ENCODE measurements around the gene PALLD. TPM values are rescaled to one million over a fixed set of nuclear protein-coding genes. Genes with fewer than 3 reads are reported as not detected.
"Not testable (repeated sequence)": the region's sequence is repeated elsewhere in the genome, so short reads cannot be mapped to it uniquely, and the experiment has no call there.

PALLD gene
- total RNA-seq, 4 donors from 2014 or later: 1,903 to 3,507 (median 2,130) TPM

DNA sequence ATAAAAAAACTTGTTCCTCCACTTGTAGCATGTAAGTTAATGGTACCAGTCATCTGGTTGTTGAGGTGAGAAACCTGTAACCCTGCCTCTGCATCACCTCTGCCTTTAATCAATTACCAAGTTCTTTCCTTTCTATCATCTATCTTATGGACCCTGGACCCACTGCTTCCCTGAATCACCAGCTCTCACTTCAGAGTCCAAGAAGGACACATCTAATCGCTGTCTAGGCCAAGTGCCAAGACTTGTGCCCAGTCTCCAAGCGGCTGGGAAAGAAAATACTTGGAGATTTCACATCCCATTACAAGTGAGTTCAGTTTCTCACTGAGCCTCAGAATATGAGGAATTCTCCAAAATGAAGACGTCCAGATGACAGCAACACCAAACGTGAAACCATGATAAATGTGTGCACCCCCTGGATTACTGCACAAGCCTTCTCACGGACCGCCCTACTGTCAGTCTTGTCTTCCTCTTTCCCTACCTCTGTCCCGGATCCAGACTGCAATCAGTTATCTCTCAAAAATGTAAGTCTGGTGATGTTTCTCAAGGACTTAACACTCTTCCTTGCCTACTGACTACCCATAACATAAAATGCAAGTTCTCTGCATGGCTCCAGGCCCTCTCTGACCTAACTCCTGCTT is 10.4 kb downstream of the PALLD start:
- no peaks in the 10 kb centered on the region for H3K9me3 ChIP-seq
- DNase-seq (ENCODE audit: extremely low spot score): no peak
- no peak overlapping the region for H3K27ac ChIP-seq (replicated peaks in 1 of 4)
- WGBS: 78% methylated on average over 7 of the region's 7 CpGs
- H3K4me1 ChIP-seq: peaks cover 0 to 9% (median 2%) of the 10 kb centered on the region in 4 donors
- no peak for TF ChIP-seq EP300 (IDR thresholded peaks at IDR 0.05)
- TF ChIP-seq, protein P1, sequence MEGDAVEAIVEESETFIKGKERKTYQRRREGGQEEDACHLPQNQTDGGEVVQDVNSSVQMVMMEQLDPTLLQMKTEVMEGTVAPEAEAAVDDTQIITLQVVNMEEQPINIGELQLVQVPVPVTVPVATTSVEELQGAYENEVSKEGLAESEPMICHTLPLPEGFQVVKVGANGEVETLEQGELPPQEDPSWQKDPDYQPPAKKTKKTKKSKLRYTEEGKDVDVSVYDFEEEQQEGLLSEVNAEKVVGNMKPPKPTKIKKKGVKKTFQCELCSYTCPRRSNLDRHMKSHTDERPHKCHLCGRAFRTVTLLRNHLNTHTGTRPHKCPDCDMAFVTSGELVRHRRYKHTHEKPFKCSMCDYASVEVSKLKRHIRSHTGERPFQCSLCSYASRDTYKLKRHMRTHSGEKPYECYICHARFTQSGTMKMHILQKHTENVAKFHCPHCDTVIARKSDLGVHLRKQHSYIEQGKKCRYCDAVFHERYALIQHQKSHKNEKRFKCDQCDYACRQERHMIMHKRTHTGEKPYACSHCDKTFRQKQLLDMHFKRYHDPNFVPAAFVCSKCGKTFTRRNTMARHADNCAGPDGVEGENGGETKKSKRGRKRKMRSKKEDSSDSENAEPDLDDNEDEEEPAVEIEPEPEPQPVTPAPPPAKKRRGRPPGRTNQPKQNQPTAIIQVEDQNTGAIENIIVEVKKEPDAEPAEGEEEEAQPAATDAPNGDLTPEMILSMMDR (IDR thresholded peaks at IDR 0.05): no peak
- TF ChIP-seq POLR2AphosphoS5 (IDR thresholded peaks at IDR 0.05): no peak
- no peak for TF ChIP-seq POLR2A (IDR thresholded peaks at IDR 0.05; ENCODE audit: low read depth)
- H3K36me3 ChIP-seq: no peaks in the 10 kb centered on the region
- no peak overlapping the region for H3K4me3 ChIP-seq
- no peaks in the 10 kb centered on the region for H3K27me3 ChIP-seq
- intact Hi-C loops (cut with DNase I): no loop called here

DNA sequence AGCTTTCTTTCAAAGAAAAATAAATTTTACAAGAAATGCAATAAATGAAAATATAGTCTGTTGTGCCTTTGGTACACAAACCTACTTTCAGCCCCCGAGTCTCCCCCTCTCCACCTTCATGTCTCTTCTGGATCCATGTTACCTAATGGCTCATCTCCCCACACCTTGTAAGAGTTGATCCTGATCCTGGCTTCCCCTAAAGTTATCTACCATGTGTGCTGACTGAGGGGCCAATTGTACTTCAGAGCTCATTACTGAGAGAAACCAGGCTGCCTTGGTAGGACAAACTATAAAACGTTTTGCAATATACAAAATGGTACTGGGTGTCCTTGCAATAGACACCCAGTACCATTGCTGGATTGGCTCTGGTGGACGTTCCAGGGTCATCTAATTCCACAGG is 11.8 kb downstream of the PALLD start:
- Histone ChIP-seq H3K9me3 (no peaks in the 10 kb centered on the region), H3K4me3 (no peak overlapping the region), H3K27ac (replicated peaks in 1 of 4) (no peak overlapping the region), H3K36me3 (no peaks in the 10 kb centered on the region), H3K27me3 (no peaks in the 10 kb centered on the region), H3K4me1 (peaks cover 0 to 5% (median 2%) of the 10 kb centered on the region in 4 donors)
- intact Hi-C loops (cut with DNase I): no loop called here
- no peak for DNase-seq (ENCODE audit: extremely low spot score)
- 73% methylated on average over 3 of the region's 3 CpGs for WGBS
- TF ChIP-seq POLR2AphosphoS5 (IDR thresholded peaks at IDR 0.05) (no peak), POLR2A (IDR thresholded peaks at IDR 0.05; ENCODE audit: low read depth) (no peak)

DNA sequence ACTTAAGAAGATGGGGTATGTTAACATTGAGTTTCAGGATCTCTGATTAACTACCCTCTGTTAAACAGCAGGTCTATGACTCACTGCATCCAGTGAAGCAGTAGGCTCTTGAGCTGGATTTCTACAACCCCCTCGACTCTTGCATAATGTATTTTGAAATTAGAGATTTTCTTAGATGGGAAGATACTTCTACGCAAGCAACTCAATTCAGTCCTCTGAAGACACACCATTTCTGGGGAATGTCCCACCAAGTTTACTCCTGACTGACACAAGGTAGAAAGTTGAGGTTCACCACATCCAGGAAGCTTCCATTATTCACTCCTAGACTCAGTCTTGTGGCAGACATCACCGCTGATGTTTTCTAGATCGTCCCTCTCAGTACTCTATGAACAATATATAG is 12.9 kb downstream of the PALLD start:
- no peak overlapping the region for H3K27ac ChIP-seq (replicated peaks in 1 of 4)
- no peaks in the 10 kb centered on the region for H3K36me3 ChIP-seq
- no peak overlapping the region for H3K4me3 ChIP-seq
- no peak for DNase-seq (ENCODE audit: extremely low spot score)
- H3K9me3 ChIP-seq: no peaks in the 10 kb centered on the region
- H3K4me1 ChIP-seq: peaks cover 0 to 5% (median 3%) of the 10 kb centered on the region in 4 donors
- intact Hi-C loops (cut with DNase I): loop anchor here (10.0 kb wide), 2 partner anchors 435 to 495 kb away; no protein-coding TSS in a partner anchor
- 88% methylated on average over 4 of the region's 4 CpGs for WGBS
- H3K27me3 ChIP-seq: no peaks in the 10 kb centered on the region
- TF ChIP-seq, protein P1 (IDR thresholded peaks at IDR 0.05): no peak
- TF ChIP-seq POLR2A (IDR thresholded peaks at IDR 0.05; ENCODE audit: low read depth): no peak
- no peak for TF ChIP-seq EP300 (IDR thresholded peaks at IDR 0.05)
- no peak for TF ChIP-seq POLR2AphosphoS5 (IDR thresholded peaks at IDR 0.05)

DNA sequence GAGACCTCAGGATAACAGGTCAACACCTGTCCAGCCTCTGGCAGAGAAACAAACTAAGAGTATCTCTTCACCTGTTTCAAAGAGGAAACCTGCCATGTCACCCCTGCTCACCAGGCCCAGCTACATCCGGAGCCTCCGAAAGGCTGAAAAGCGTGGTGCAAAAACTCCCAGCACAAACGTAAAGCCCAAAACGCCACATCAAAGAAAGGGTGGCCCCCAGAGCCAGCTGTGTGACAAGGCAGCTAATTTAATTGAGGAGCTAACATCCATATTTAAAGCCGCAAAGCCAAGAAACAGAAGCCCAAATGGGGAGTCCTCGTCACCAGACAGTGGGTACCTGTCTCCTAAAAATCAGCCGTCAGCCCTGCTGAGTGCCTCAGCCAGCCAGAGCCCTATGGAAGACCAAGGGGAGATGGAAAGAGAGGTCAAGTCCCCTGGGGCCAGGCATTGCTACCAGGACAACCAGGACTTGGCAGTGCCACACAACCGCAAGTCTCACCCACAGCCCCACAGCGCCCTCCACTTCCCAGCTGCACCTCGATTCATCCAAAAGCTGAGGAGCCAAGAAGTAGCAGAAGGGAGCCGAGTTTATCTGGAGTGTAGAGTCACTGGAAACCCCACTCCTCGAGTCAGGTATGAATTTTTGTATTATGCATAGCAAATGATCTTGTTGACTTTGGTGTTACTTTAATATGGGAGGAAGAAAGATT is 15.1 kb downstream of the PALLD start:
- no peaks in the 10 kb centered on the region for H3K9me3 ChIP-seq
- no peaks in the 10 kb centered on the region for H3K36me3 ChIP-seq
- no peak overlapping the region for H3K4me3 ChIP-seq
- intact Hi-C loops (cut with DNase I): loop anchor here (10.0 kb wide), 2 partner anchors 433 to 493 kb away; no protein-coding TSS in a partner anchor
- H3K27ac ChIP-seq (replicated peaks in 1 of 4): no peak overlapping the region
- H3K4me1 ChIP-seq: peaks cover 0 to 6% (median 3%) of the 10 kb centered on the region in 4 donors
- 95% methylated on average over 13 of the region's 13 CpGs for WGBS
- TF ChIP-seq, protein P1 (IDR thresholded peaks at IDR 0.05): no peak
- H3K27me3 ChIP-seq: no peaks in the 10 kb centered on the region
- DNase-seq (ENCODE audit: extremely low spot score): no peak

DNA sequence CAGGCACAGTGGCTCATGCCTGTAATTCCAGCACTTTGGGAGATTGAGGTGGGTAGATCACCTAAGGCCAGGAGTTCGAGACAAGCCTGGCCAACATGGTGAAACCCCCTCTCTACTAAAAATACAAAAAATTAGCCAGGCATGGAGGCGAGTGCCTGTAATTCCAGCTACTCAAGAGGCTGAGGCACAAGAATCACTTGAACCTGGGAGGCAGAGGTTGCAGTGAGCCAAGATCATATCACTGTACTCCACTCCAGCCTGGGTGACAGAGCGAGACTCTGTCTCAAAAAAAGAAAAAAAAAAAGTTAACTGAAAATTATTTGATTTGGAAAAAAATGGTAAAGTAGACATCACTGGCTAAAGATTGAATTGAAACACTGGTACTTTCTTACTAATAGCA is 17.0 kb downstream of the PALLD start:
- 82% methylated on average over 3 of the region's 3 CpGs for WGBS
- not testable (repeated sequence) for H3K27ac ChIP-seq (replicated peaks in 1 of 4)

More for the DNA sequence above, 17.0 kb downstream of the PALLD start:
- intact Hi-C loops (cut with DNase I): loop anchor here (10.0 kb wide), 2 partner anchors 431 to 491 kb away; no protein-coding TSS in a partner anchor
- DNase-seq (ENCODE audit: extremely low spot score); H3K4me1 ChIP-seq; H3K27me3 ChIP-seq; H3K4me3 ChIP-seq; H3K9me3 ChIP-seq; H3K36me3 ChIP-seq: not testable (repeated sequence)
